GM11168 (cell line): ENCODE measurements around the gene MAGI1.

Experiments used
- in situ Hi-C: fragments of 300-500 bp; cut with MboI; formaldehyde crosslinking; loops from one replicate; pipeline ENCODE4 v1.12.0; 2022; ENCODE audit warnings: low sequenced_read_pairs; ENCODE audit not compliant: unreplicated experiment

The MAGI1 gene

GRCh38 chr3:65381496-65382010, 657.2 kb downstream of the MAGI1 start:
- in situ Hi-C loops, result no loop called here

GRCh38 chr3:65379223-65379622, 659.5 kb downstream of the MAGI1 start:
- in situ Hi-C loops, result no loop called here

GRCh38 chr3:65377637-65378036, 661.1 kb downstream of the MAGI1 start:
- in situ Hi-C loops, result no loop called here

- in situ Hi-C loops, result no loop called here
Measured at GRCh38 chr3:65376426-65376825, 662.3 kb downstream of the MAGI1 start.

GRCh38 chr3:65371053-65371452, 667.7 kb downstream of the MAGI1 start:
- in situ Hi-C loops, result no loop called here

- in situ Hi-C loops, result no loop called here
Measured at GRCh38 chr3:65368866-65369265, 669.9 kb downstream of the MAGI1 start.

GRCh38 chr3:65362688-65363087, 676.0 kb downstream of the MAGI1 start:
- in situ Hi-C loops, result no loop called here

GRCh38 chr3:65361448-65361847, 677.3 kb downstream of the MAGI1 start:
- in situ Hi-C loops, result no loop called here

GRCh38 chr3:65356331-65357248, 682.1 kb downstream of the MAGI1 start:
- in situ Hi-C loops, result no loop called here

GRCh38 chr3:65354880-65355279, 683.8 kb downstream of the MAGI1 start:
- in situ Hi-C loops, result no loop called here

GRCh38 chr3:65352951-65353350, 685.8 kb downstream of the MAGI1 start:
- in situ Hi-C loops, result no loop called here

- in situ Hi-C loops, result no loop called here
Measured at GRCh38 chr3:65351753-65352152, 687.0 kb downstream of the MAGI1 start.

GRCh38 chr3:65350801-65351476, 687.8 kb downstream of the MAGI1 start:
- in situ Hi-C loops, result no loop called here

- in situ Hi-C loops, result no loop called here
Measured at GRCh38 chr3:65348398-65348995, 690.2 kb downstream of the MAGI1 start.

- in situ Hi-C loops, result no loop called here
Measured at GRCh38 chr3:65347166-65347565, 691.6 kb downstream of the MAGI1 start.

GRCh38 chr3:65344846-65345245, 693.9 kb downstream of the MAGI1 start:
- in situ Hi-C loops, result no loop called here

- in situ Hi-C loops, result no loop called here
Measured at GRCh38 chr3:65344444-65344843, 694.3 kb downstream of the MAGI1 start.

GRCh38 chr3:65343736-65344135, 695.0 kb downstream of the MAGI1 start:
- in situ Hi-C loops, result no loop called here

GRCh38 chr3:65343026-65343425, 695.7 kb downstream of the MAGI1 start:
- in situ Hi-C loops, result no loop called here

- in situ Hi-C loops, result no loop called here
Measured at GRCh38 chr3:65342084-65342683, 696.5 kb downstream of the MAGI1 start.
